GM12891 (cell line): ENCODE data around the gene PIKFYVE.
A peak's percentile ranks its signal among the peaks of the same experiment; 100 is the strongest.
"Not testable (repeated sequence)": the region's sequence is repeated elsewhere in the genome, so short reads cannot be mapped to it uniquely, and the experiment has no call there.

Experiments
- DNase-seq: peaks from one replicate; pipeline ENCODE4 v3.0.0; 2011; ENCODE audit warnings: low spot score; ENCODE audit not compliant: insufficient read length
- FAIRE-seq: peaks from 2 replicates; lab custom pipeline; 2011; peaks lifted over from hg19 to GRCh38; lab: Jason Lieb, UNC
- PAX5 ChIP-seq: IDR thresholded peaks from 2 replicates; pipeline ENCODE4 v1.6.1; 2011; ENCODE audit warnings: low read length, moderate library complexity, mild to moderate bottlenecking; ENCODE audit not compliant: insufficient read depth, severe bottlenecking
- POLR2A ChIP-seq: IDR thresholded peaks from 2 replicates; pipeline ENCODE4 v1.6.1; 2011; ENCODE audit warnings: low read depth, low read length, control low read depth
- POLR2AphosphoS5 ChIP-seq: IDR thresholded peaks from 2 replicates; pipeline ENCODE4 v1.6.1; 2011; ENCODE audit warnings: low read depth, low read length, control low read depth
- POU2F2 ChIP-seq: IDR thresholded peaks from 2 replicates; pipeline ENCODE4 v1.6.1; 2011; ENCODE audit warnings: low read depth, mild to moderate bottlenecking, control low read depth, low read length, moderate library complexity
- SPI1 ChIP-seq: IDR thresholded peaks from 2 replicates; pipeline ENCODE4 v1.6.1; 2011; ENCODE audit warnings: low read depth, low read length, control low read depth
- TAF1 ChIP-seq: IDR thresholded peaks from 2 replicates; pipeline ENCODE4 v1.6.1; 2011; ENCODE audit warnings: low read depth, low read length, control low read depth

Gene PIKFYVE

GRCh38 chr2:208319391-208319790 is 53.3 kb downstream of the PIKFYVE start:
- no peak for DNase-seq
- no peak for TF ChIP-seq POLR2AphosphoS5
- TF ChIP-seq POLR2A = no peak
- no peak for TF ChIP-seq PAX5
- no peak for TF ChIP-seq TAF1
- no peak for TF ChIP-seq POU2F2
- TF ChIP-seq SPI1 = no peak
- FAIRE-seq = peak; percentile 92

- DNase-seq (no peak), FAIRE-seq (peak; percentile 79)
- TF ChIP-seq TAF1 = no peak
- TF ChIP-seq PAX5 = no peak
- TF ChIP-seq SPI1 = no peak
- no peak for TF ChIP-seq POLR2A
- no peak for TF ChIP-seq POU2F2
- TF ChIP-seq POLR2AphosphoS5 = no peak
Observed at GRCh38 chr2:208320686-208321085, 54.6 kb downstream of the PIKFYVE start.

GRCh38 chr2:208326016-208326415 is 60.0 kb downstream of the PIKFYVE start:
- no peak for FAIRE-seq
- TF ChIP-seq POLR2A = no peak
- TF ChIP-seq TAF1 = no peak
- DNase-seq = no peak

- DNase-seq = no peak
- TF ChIP-seq TAF1 (no peak), POLR2A (no peak), POU2F2 (no peak), POLR2AphosphoS5 (no peak), SPI1 (no peak), PAX5 (no peak)
- no peak for FAIRE-seq
Observed at GRCh38 chr2:208329485-208329884, 63.4 kb downstream of the PIKFYVE start.

GRCh38 chr2:208334230-208334629 is 68.2 kb downstream of the PIKFYVE start:
- FAIRE-seq = no peak
- TF ChIP-seq TAF1 (no peak), POLR2A (no peak), POLR2AphosphoS5 (no peak)
- no peak for DNase-seq

- TF ChIP-seq PAX5 (no peak), POLR2AphosphoS5 (no peak), TAF1 (no peak), POU2F2 (no peak), POLR2A (no peak), SPI1 (no peak)
- peak; percentile 35 for FAIRE-seq
- no peak for DNase-seq
Observed at GRCh38 chr2:208346756-208347155, 80.7 kb downstream of the PIKFYVE start.

- FAIRE-seq = peak; percentile 45
- TF ChIP-seq POU2F2 (no peak), SPI1 (no peak), PAX5 (no peak), POLR2A (no peak), POLR2AphosphoS5 (no peak)
- no peak for DNase-seq
Observed at GRCh38 chr2:208350610-208351009, 84.6 kb downstream of the PIKFYVE start.

- TF ChIP-seq TAF1 (no peak), PAX5 (no peak), SPI1 (no peak), POU2F2 (no peak), POLR2AphosphoS5 (no peak), POLR2A (no peak)
- FAIRE-seq = peak; percentile 16
- no peak for DNase-seq
Observed at GRCh38 chr2:208352644-208353567, 86.9 kb downstream of the PIKFYVE start.

- FAIRE-seq (no peak), DNase-seq (no peak)
- TF ChIP-seq POLR2AphosphoS5 (no peak), POU2F2 (no peak), TAF1 (no peak)
Observed at GRCh38 chr2:208354964-208355381, 88.9 kb downstream of the PIKFYVE start.

- FAIRE-seq, DNase-seq: not testable (repeated sequence)
Observed at GRCh38 chr2:208356420-208356819, 90.4 kb downstream of the PIKFYVE start.

- FAIRE-seq = no peak
- TF ChIP-seq POLR2AphosphoS5 = no peak
- no peak for TF ChIP-seq PAX5
- no peak for TF ChIP-seq POLR2A
- no peak for TF ChIP-seq TAF1
- no peak for TF ChIP-seq POU2F2
- no peak for TF ChIP-seq SPI1
- no peak for DNase-seq
Observed at GRCh38 chr2:208356846-208357574, 91.0 kb downstream of the PIKFYVE start.
